Endometrial microvascular endothelial cells (primary cell): ENCODE data around the gene ZBTB11. TPM values are rescaled to one million over a fixed set of nuclear protein-coding genes. Genes with fewer than 3 reads are reported as not detected.
"Not testable (repeated sequence)": the region's sequence is repeated elsewhere in the genome, so short reads cannot be mapped to it uniquely, and the experiment has no call there.

ENCODE experiments used
- in situ Hi-C: cut with HindIII; loops from 2 replicates; pipeline ENCODE4 v1.10.0; 2017; ENCODE audit warnings: low sequenced_read_pairs, low pct_unique_long_range_greater_than_20kb; ENCODE audit errors: inconsistent ontology term
- total RNA-seq: library from RNA; depleted of rRNA; stranded (reverse); fragments of >200 nt; gene quantifications from one replicate; pipeline ENCODE4 v1.2.3, GENCODE V29; 2015; ENCODE audit errors: inconsistent ontology term

ZBTB11 gene
- 14.9 TPM for total RNA-seq

DNA sequence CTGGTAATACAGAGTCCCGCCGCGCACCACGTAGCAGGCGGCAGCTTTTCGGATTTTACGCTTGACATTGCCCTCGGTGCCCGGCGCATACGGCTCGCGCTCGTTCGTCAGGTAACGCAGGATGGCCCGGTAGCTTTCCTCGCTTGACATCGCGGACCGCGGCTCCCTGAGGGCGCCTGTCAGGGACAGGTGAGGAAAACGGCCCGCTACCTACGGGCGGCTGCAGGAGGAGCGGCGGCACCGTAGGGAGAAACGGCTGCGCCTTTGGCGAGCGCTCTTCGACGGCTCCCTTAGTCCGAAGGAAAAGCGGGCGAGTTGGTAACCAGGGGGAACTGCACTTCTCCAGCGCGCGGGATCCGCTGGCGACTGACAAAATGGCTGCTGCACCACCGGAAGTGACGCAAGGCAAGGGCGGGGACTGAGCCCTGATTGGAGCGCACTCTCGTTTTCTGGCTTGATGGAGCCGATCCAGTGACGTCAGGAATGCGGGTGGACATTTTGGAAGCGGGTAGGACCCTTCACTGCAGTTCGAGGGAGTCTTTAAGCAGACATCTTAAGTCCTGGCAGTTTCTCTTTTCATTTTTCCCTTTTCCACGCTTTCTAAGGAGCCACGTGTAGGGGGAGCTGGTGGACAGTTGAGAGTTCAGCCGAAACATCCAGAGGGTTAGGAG is at the start of gene ZBTB11:
Gene ZBTB11 (minus strand): TSS at position 368 of the 671 bp plus-strand sequence. CDS start 218 bp downstream, at position 150.
- in situ Hi-C loops: no loop called here

- in situ Hi-C loops: no loop called here
These were observed 49.0 kb upstream of the ZBTB11 start for GRCh38 chr3:101725890-101726275.

GRCh38 chr3:101725194-101725889 is 48.4 kb upstream of the ZBTB11 start:
- in situ Hi-C loops: no loop called here

GRCh38 chr3:101724329-101725193 is 47.6 kb upstream of the ZBTB11 start, which contains the start of gene CEP97:
Gene CEP97 (plus strand): TSS chr3:101724614. CDS start chr3:101724677, 63 bp downstream.
- in situ Hi-C loops: no loop called here

DNA sequence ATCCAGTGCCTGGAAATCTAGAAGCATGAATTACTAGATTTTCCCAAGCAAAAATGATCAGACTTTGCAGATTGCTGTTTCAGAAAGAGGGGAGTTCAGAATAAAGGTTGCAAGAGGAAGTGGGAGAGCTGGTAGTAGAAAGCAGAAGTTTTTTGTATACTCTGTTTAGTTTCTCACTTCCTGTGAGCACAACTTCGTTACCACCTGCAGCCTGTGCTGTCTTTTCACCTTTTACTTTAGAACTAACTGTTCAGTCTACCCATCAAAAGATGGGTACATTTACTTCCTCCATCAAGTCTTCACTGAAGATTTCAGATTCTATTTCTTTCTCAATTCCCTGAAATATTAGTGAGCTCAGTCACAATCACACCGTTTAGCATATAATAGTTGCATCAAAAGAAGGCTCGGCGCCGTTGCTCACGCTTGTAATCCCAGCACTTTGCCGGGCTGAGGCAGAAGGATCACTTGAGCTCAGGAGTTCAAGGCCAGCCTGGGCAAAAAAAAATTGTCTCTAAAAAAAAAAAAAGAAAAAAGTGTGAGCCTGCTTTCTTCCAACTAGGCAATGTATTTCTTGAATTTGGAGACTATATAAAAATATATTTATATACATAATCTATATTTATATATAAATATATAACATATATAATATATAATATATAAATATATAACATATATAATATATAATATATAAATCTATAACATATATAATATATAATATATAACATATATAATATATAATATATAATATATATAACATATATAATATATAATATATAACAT is 45.7 kb upstream of the ZBTB11 start:
- in situ Hi-C loops: no loop called here

GRCh38 chr3:101720851-101721840 is 44.2 kb upstream of the ZBTB11 start:
- in situ Hi-C loops: no loop called here

DNA sequence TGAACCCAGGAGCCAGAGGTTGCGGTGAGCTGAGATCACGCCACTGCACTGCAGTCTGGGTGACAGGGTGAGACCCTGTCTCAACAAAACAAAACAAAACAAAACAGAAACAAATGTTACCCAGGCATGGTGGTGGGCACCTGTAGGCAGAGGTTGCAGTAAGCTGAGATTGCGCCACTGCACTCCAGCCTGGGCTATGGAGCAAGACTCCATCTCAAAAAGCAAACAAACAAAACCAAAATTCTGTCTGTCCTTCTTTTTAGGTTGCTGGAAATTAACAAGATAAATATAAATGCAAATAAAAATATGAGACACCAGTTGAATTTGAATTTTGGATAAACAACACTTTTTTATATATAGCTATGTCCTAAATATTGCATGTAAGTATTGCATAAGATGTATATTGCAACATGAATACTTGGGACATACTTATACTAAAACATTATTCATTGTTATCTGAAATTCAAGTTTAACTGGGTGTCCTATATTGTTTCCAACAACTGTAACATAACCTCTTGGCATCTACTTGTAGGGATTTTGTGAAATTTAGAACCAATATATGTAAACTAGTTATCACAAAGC is 42.8 kb upstream of the ZBTB11 start:
- in situ Hi-C loops: no loop called here

DNA sequence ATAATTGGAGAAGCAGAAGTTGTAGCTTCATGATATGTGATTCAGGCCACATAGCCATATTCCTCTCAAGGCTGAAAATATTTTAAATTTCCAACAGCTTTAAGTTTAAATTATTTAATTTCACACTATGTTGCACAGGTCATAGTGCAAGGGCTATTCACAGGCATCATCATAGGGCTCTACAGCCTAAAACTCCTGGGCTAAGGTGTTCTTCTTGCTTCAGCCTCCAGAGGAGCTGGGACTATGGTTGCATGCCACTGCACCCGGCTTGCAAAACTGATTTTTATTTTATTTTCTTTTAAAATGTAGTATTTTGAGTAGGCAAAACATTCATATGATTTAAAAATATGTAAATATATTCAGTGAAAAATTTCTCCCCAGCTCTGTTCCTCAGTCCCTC is 41.5 kb upstream of the ZBTB11 start:
- in situ Hi-C loops: no loop called here

DNA sequence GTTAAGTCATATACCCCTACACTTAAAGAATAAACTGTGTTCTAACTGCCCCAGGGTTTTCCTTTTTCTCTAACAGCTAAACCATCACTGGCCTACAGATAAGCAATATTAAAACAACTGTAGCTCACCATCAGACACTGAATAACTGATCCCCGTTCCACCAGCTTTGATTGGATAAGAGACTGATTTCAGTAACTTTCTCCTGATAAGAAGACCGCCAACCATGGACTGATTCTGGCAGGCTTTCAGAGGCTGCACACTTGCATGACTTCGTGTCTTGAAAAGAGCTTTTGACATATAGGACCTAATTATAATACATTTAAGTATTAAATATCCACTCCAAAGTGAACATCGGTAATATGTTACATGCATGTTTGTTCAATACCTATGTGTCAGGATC is 32.2 kb upstream of the ZBTB11 start:
- in situ Hi-C loops: no loop called here

DNA sequence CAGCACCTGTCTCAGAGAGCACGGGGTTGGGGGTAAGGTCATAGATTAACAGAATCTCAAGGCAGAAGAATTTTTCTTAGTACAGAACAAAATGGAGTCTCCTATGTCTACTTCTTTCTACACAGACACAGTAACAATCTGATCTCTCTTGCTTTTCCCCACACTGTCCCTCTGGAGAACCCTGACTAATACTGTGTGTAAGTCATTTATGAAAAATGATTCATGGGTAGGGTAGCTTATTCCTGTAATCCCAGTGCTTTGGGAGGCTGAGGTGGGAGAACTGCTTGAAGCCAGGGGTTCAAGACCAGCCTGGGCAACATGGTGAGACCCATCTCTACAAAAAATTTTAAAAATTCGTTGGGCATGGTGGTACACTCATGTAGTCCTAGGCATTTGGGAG is 27.7 kb upstream of the ZBTB11 start:
- in situ Hi-C loops: not testable (repeated sequence)

DNA sequence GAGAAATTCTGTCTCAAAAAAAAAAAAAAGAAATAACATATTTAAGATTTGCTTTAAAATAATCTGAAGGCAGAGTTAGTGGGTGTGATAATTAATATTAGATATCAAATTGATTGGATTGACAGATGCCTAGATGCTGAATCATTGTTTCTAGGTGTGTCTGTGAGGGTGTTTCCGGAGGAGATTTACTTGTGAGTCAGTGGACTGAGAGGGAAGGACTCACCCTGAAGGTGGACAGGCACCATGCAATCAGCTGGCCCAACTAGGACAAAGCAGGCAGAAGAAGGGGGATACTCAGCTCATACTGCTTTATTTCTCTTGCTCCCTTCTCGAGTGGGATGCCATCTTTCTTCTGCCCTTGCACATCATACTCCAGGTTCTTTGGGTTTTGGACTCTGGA is 26.2 kb upstream of the ZBTB11 start:
- in situ Hi-C loops: no loop called here

GRCh38 chr3:101702726-101703125 is 25.8 kb upstream of the ZBTB11 start:
- in situ Hi-C loops: no loop called here

DNA sequence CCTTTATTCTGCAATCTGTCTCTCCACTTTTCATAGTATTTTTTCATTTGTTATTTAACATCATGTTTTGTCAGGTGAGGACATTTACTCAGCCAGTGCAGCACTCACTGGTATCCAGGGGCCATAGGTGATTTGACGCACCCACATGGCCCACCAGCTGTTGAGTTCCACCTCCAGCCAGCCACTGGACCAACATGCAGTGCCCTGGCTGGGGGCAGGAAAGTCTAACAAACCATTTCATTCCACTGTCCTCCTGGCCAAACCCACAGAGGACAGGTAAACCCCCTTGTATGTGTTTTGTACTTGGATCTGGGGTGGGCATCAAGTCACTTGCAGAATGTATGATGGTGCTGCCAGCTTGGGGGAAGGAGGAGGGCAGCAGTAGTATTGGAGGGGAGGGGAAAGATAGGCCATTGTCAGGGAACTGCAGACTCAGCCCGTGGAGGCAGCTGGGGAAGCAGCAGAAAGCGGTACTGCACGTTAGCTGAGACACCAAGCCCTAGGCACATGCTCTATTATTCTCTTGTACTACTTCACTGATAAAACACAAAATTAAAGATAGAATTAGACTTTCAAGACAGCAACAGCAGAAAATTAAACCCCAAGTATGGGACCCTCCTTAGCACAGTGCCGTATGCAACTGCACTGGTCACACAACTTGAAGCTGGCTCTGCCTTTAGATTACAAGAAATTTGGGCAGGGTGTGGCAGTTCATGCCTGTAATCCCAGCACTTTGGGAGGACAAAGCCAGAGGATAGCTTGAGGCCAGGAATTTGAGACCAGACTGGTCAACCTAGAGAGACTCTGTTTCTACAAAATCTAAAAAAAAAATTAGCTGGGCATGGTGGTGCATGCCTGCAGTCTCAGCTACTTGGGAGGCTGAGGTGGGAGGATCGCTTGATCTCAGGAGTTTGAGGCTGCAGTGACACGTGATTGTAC is 25.0 kb upstream of the ZBTB11 start:
- in situ Hi-C loops: no loop called here

DNA sequence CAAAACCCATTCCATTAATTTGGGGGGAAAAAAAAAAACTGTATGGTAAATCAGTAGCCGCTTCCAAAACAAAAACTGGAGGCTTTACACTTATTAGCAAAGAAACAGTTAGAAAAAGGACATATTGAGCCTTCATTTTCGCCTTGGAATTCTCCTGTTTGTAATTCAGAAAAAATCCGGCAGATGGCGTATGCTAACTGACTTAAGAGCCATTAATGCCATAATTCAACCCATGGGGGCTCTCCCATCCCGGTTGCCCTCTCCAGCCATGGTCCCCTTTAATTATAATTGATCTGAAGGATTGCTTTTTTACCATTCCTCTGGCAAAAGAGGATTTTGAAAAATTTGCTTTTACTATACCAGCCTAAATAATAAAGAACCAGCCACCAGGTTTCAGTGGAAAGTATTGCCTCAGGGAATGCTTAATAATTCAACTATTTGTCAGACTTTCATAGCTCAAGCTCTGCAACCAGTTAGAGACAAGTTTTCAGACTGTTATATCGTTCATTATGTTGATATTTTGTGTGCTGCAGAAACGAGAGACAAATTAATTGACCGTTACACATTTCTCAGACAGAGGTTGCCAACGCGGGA is 18.9 kb upstream of the ZBTB11 start:
- in situ Hi-C loops: no loop called here

DNA sequence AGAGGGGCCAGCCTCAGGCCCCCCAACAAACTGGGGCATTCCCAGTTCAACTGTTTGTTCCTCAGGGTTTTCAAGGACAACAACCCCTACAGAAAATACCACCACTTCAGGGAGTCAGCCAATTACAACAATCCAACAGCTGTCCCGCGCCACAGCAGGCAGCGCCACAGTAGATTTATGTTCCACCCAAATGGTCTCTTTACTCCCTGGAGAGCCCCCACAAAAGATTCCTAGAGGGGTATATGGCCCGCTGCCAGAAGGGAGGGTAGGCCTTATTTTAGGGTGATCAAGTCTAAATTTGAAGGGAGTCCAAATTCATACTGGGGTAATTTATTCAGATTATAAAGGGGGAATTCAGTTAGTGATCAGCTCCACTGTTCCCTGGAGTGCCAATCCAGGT is 17.9 kb upstream of the ZBTB11 start:
- in situ Hi-C loops: not testable (repeated sequence)

- in situ Hi-C loops: not testable (repeated sequence)
These were observed 16.6 kb upstream of the ZBTB11 start for GRCh38 chr3:101693540-101693939.
